Suppressor macrophage (primary cell): ENCODE data around the gene ZNF385B.
A peak's percentile ranks its signal among the peaks of the same experiment; 100 is the strongest.
"Not testable (repeated sequence)": the region's sequence is repeated elsewhere in the genome, so short reads cannot be mapped to it uniquely, and the experiment has no call there.

Experiments
- DNase-seq, 4 experiments: peaks; one replicate each; pipeline ENCODE4 v3.0.0-alpha.2; 2020 to 2022
- total RNA-seq, 17 experiments: gene quantifications; one replicate each; lab custom pipeline; 2026; ENCODE audit warnings: mixed read lengths in 6 of 17, inconsistent platforms in 3 of 17; lab: John Stamatoyannopoulos, UW

The ZNF385B gene
- total RNA-seq: 0 to 4.2 (median 0) reads per million in 17 experiments

DNA sequence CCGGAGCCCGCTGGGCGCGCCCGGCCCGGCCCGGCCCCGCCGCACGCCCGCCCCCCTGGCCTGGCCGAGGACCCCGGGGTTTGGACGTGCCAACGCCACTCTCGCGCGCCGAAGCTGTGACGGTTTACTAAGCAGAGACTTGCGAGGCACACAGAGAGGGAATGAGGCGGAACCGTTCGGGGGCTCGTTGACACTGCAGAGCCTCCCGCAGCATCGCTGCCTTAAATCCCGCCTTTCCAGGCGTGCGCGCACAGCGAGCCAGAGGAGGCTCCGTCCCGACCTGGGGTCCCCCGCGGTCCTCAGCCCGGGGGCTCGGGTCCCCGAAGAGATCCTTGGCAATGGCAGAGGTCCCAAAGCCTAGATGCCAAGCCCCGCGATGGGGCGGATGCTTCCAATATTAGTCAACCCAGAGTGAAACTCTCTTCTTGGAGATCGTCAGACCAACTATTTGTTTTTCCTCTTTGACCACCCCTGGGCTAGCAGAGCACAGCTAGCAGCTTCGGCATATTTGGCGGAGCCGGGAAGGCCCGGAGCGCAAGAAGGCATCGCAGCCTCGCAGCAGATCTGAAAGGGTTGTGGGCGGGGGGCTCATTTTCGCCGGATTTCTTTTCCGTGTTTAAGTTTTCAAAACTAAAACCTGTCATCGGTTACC, at the start of gene ZNF385B:
ZNF385B (minus strand) TSS at position 197 of the 652 bp plus-strand sequence.
- no peak for DNase-seq

DNA sequence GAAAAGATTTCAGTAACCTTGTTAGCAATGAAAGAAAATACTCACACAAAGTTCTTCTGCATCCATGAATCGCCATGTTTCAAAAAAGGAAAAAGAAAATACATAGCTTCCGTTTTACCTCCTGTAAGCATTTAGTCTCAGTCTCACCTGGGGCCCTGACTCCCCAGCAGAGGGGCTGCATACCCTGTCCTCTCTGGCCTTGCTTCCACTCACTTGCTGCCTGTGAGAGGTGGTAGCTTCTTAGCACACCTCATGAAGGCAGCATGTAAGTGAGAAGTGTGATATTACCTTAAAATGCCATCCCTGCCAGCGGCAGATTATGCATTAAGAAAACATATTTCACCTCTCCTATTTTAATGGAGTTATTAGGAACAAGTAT, 49.3 kb upstream of the ZNF385B start:
- DNase-seq: no peak

DNA sequence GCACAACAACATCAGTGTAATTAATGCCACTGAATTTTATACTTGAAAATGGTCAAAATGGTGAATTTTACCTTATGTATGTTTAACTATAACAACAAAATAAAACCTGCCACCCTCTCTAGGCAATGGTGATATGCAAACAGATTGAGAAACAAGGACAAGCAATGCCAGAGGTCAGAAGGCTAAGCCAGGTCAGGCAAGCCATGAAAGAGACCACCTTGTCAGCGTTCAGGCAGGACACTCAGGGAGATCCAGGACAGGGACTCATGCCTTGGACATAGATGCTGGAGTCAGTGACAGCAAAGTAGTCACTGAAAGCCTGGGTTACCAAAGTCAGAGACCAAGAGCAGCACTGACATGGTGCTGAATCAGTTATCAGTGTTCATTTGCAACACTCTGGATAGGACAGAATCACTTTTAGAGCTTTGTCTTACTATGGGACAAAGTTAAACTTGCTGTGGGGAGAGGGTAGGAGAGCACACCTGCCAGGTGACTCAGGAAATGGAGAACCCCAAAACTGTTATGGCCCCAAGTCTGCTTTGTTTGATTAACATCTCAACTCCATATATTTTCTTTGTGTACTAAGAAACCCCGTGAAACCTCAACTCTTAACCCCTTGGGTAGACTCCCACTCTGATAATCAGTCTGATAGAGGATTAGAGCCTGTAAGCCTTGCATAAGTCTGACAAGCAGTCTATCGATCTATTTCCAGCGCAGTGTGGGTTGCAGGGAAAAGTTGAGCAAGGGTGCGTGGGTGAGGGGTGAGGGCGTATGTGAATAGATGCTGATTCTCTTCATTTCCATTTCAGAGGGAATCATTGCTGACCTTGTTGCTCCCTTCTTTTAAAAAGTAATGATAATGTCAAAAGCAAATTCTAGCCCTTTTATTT, 48.7 kb upstream of the ZNF385B start:
- peak in 3 of 4 experiments; percentile 8 to 15 (median 11) for DNase-seq

DNA sequence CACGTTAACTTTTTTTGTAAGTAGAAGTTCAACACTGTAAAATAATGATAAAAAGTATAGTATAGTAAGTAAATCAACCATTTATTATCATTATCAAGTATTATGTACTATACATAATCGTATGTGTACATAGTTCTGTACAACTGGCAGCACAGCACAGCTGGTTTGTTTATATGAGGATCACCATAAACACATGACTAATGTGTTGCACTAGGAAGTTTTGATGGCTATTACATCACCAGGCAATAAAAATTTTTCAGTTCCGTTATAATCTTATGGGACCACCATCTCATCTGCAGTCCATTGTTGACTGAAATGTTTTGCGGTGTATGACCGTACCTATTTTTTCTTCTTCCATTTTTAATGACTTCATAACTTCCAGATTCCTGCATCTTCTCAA, 39.2 kb upstream of the ZNF385B start:
- no peak for DNase-seq

DNA sequence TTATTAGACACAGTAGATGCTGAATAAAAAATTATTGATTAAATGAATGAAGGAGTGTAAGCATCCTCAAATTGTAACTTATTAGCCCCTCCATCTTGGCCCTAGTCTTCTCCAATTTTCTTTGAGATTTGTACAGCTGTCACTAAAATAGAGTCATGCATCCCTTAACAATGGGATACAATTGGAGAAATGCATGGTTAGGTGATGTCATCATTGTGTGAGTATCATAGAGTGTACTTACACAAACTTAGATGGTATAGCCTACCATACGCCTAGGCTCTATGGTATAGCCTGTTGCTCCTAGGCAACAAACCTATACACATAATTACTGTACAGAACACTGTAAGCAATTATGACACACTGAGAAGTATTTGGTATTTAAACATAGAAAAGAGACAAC, 38.3 kb upstream of the ZNF385B start:
- no peak for DNase-seq

DNA sequence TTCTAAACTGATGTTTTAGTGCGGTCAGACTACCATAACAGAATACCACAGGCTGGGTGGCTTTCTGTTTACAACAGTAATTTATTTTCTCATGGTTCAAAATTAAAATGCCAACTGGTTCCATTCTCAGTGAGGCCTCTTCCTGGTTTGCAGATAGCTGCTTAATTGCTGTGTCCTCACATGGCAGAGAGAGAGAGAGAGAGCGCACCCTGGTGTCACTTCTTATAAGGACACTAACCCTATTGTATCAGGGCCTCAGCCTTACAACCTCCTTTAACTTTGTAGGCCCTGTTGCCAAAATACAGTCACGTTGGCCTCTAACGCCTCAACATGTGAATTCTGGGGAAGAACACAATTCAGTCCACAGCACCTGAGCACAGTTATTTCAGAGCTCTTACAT, 37.5 kb upstream of the ZNF385B start:
- peak; percentile 5 to 20 (median 13) for DNase-seq

DNA sequence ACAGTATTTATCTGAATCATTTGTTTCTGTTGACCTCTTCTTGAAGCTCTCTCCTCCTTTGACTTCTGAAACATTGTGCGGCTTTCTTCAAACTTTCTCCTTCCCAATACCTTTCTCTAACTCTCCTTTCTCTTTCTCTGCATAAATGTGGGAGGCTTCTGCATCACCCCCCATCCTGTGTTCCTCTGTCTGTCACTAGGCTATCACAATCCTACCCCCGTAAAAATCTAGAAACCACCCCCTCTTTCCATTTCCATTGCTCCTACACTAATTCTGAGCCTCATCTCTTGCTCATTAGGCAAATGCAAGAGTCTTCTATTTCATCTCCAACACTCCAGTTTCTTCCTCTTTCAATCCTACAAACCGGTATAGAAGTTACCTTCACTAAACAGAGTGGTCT, 32.2 kb upstream of the ZNF385B start:
- DNase-seq: no peak

DNA sequence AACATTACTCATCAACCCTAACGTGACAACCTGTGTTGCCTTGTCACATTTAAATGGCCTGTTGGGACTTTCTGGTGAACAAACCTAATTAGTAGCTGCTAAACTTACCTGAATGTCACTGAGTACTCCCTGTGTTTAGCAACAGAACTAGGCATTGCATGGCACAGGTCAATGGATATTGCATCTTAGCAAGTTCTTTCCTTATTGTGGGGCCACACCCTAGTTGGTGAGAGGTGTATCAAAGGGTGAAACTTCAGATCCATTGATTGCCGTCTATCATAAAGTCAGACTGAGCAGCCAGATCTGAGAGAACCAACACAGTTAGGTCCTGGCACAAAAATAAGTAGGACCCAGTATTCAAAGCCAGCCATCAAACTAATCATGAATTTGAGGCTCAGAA, 29.8 kb upstream of the ZNF385B start:
- DNase-seq: no peak

DNA sequence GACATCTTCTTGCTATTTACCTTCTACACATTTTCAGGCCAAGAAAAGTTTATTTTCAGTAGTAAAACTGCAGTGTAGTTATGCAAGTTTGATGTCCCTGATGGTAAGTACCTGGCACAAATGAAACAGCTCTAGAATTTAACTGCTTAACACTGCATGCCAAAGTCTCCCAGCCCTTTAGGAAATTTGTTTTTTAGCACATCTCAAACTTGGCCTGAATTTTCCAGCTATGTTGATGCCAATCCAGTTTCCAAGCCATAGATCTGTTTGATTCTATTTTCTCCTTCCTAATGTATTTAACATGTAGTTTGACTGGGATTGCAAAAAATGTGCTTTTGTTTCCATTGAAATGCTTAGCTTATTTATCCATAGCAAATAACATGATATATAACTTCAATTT, 29.3 kb upstream of the ZNF385B start:
- no peak for DNase-seq

DNA sequence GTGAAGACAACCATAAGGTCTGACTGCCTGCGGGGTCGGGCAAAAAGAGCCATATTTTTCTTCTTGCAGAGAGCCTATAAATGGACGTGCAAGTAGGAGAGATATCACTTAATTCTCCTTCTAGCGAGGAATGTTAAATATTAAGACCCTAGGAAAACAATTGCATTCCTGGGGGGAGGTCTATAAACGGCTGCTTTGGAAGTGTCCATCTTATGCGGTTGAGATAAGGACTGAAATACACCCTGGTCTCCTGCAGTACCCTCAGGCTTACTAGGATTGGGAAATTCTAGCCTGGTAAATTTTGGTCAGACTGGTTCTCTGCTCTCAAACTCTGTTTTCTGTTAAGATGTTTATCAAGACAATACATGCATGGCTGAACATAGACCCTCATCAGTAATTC, 27.2 kb upstream of the ZNF385B start:
- not testable (repeated sequence) for DNase-seq

DNA sequence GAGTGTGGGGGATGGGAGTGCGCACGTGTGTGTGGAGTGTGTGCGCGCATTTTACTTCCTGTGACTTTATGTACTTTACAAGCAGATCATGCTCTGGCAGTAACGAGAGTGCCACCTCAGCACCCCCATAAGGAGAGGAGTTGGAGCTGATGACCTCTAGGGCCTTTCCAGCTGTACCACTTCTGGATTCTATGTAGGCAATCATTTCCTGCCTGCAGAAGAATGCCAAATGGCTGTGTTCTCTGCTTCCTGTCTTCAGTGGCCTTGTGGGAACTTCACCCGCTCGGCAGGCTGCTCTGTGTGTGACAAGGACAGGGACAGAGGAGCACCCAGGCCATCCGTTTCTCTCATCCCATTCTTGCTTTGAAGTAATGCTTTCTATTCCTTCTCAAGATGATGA, 22.8 kb upstream of the ZNF385B start:
- DNase-seq: no peak

DNA sequence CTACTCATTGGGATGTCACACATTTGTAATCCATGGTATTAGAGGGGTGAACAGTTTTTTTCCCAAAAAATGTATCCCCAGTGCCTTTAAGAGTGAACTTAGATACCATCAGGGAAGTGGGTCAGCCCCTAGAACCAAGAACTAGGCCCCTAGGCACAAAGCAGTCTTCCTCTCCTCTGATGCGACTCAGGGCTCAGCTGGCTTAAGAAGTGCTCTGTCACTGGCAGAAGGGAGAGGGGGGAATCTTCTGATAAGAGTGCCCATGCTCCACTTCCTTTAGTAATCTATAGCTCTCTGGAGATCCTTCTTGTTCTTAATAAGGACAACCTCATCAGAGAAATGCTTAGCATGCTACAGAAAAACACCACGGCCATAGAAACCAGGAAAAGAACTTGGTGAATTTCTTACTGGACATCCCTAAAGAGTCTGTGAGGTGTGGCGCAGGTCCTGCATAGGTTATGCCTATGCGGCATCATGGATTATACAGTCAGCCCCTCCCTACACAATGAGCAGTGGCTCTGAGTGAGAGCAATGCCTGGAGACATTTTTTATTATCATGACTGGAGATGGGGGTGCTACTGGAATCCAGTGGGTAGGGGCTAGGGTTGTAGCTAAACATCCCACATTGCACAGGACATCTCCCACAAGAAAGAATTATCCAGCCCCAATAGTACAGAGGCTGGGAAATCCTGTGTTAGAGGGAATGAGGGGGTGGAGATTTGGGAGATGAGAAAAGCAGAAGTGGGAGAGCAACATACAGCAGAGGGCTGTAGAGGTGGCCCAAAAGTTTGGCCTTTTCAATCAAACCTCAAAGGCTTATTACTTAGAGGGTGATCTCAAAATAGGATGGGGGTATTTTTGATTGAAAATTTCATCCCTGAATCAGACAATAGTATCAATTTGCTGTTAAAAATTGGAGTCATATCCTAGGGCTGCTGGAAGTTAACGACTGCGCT, 21.7 kb upstream of the ZNF385B start:
- DNase-seq: no peak

DNA sequence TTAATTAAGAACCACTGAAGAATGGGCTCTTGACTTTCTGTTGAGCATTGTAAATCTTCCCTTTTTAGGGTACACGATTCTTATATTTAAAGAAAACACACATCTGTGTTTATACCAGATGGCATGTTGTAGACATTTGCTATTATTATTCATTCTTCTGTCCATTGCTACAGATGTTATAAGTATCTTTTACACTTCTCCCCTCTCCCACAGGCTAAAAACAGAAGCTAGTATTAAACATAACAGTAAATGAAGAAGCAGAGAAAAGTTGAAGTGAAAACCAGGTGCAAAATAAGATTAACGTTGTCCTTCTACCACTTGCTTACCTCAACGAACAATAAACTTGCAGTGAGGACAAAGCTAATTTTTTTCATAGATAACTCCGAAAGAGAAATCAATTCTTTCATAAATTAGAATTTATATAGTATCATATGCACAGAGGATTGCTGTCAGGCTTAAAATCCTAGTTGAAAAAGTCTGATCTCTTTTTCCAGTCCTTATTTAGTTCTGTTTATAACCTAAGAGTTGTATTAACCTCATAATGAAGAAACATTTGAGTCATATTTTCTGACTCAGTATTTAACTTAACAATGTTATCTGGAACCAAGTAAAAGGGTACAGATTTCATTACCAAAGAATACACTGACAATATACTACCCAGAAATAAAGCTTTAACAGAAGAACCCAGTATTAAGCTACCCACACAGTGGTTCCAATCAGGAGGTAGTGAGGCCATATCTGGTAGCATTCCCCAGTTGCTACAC, 16.4 kb upstream of the ZNF385B start:
- no peak for DNase-seq

DNA sequence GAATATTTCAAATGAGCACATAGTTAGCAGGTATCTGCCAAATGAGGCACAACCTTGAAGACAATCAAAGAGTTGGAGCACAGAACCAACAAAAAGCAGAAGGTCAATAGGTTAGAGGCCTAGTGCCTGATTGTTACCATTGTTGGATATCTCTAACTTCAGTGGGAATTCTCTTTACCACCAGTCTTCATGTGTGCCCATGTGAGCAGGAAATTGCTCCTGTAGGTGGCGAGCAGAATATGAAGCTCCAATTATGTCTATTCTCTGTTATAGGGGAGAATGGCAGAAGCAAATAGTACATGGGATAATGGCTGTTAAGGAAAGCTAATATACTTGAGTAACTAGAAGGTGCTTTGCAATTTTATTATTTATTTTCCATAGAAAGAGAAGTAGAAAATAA, 14.9 kb upstream of the ZNF385B start:
- DNase-seq: no peak

DNA sequence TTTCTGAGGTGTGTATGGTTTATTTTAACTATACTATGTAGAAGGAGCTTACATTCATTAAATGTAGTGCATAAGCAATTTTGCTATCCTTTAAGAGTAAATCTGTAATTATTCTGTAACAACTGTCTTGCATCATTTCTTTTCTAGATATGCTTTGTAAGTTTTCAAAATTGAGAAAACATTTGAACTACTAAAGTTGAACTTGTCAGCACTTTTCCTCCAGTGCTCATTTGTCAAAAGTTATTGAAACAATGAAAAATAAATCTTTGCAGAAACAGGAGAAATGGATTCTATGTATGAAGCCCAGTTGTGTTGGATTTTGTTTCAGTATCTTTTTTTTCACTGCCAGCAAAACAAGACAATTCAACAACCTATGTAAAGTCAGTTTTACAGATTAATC, 14.5 kb upstream of the ZNF385B start:
- no peak for DNase-seq

DNA sequence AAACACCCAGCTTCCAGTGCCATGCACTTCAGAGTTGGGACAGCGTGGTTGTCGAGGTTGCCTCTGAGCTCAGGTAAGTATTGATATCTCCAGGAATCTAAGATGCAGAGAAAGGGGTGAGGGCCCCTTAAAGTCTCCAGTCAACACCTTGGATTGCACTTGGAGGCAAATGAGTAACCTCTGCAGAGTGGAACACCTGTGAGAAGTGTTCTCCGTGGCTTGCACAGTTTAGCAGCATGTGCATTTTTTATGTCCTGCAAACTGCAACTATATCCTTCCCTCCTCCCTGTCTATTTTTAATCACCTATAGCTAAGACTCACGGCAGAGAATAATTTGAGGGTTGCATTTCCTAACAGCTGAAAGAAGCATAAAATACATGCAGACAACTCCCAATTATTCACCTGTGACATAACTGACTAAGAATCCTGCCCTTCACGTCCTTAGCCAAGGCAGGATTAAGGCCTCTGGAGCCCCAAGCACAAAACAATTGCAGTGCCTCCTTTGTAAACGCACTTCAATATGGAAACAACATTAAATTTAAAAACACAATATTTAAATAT, 1.6 kb upstream of the ZNF385B start:
- DNase-seq: no peak

DNA sequence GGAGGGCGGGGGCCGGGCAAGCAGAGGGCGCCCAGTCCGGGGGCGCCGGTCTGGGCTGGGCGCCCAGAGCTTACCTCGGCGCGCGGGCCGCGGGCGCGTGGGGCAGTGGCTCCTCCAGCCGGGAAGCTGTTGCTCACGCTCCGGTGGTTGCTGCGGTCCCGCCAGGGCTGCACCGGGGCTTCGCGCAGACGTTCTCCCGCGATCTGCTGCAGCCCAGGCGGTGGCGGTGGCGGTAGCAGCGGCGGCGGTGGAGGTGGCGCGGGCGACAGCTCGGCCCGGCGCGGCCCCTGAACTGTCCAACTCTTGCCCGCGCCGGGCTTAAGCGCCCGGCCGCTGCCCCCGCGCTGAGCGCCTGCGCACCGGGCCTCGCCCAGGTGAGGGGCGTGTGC, 391 bp downstream of the ZNF385B start:
- DNase-seq: no peak

DNA sequence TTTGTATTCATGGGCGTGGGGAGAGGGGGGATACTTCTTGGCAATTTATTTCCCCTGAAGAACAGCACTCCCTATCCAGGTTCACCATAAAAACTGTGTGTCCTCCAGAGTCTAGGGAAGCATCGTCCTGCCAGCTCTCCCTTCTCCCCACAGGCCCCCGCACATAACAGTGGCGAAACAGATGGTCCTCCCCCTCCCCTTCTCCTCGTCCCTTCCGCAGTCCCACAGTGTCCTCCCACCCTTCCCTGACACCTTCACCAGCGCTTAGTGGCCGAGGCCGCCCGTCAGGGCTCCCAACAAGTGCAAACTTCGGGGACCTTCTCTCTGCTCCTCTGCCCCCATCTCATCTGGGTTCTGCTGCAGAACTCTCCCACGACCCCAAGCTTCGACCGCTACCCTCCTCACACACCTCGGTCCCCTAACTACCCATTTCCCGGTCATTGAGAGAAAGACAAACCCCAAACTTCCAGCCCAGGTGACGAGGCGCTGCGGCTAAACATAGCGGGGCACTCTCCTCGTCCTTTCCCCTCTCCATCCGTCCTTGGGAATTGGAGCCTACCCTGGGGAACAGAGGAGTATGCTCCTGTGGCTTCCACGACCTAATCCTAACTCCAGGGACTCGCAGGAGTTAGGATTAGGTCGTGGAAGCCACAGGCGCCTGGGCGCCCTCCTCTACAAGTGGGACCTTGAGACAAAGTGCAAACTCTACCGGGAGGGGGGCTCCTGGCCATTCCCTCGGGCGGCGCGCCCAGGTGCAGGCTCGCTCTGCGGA, 971 bp downstream of the ZNF385B start:
- DNase-seq: no peak

DNA sequence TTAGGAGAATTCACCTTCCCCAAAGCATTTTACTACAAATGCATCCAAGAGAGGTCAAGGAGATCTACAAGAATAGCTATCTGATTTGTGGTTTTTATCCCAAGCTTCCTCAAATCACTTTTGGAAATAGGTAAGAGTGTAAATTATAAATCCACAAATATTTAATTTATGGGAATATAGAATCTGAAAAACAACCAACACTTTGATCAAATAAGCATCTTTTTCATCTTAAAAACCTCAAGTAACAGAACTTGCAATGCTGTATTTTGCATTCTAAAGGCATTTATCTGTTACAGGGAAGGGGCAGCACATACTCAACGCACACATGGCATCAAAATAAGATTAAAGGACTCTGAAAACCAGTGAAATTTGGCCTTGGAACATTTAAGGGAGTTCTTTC, 1.9 kb downstream of the ZNF385B start:
- no peak for DNase-seq

DNA sequence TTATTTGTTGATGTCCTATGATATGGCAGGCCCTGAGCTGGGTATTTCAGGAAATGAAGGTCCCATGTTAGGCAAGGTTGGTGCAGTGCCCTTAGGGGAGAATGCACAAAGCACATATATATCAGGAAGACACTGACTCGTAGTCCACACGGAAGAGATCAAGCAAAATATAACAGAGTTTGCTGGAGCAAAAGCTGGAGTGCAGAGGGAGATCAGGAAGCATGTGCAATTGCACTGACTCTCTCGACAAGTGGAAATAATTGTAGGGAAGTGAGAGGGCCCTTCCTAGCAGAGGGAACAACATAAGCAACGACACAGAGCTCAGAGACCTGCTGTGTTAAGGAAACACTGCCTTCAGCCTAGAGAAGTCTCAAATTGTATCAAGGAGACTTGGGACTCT, 4.2 kb downstream of the ZNF385B start:
- DNase-seq: no peak

DNA sequence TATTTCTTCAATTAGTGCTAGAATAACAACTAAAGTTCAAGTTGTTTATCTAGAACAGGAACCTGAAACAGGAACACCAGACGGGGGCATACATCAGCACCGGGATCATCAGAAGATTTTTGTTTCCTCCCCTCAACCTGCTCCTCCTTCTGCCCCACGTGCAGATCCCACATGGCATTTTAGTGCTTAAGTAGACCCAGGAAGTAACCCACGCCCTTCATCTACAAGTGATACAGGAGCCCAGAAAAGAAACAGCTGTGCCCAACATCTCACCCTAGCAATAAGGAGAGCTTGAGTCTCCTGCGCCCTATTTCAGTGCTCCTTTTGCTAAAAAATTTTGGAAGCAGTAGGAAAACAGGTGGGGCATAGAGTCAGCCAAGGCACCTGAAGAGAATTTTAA, 5.2 kb downstream of the ZNF385B start:
- DNase-seq: no peak
